Measurements from ENCODE around the gene NOS1AP.

NOS1AP gene

DNA sequence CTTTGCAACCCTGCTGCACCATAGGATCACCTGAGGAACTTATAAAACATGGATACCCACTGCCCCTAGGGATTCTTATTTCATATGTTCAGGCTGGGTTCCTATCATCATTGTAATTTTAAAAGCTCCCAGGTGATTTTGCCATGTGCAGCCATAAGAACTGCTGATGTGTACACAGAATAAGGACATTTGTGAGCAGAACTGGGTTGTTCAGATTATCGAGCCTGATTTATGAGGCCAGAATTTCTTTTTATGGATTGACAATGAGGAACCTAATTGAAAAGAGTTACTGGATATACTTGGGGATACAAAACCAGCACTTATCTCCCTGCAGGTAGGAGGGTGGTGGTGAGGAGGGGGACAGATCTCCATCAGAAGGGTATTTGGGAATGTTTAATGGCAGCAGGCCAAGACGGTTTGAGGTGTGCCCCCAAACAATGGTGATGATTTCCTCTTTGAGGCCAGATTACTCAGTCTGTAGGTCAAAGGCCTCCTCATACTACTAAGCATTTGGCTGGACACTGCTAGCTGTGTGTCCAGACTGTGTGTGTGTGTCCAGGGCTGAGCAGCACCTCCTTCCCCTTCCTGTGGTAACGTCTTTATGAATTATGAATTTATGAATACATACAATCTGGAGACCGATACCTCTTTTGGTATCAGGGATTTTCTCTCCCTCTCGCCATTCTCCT, 18.9 kb downstream of the NOS1AP start:
- no peak for DNase-seq (ENCODE audit: low spot score)

DNA sequence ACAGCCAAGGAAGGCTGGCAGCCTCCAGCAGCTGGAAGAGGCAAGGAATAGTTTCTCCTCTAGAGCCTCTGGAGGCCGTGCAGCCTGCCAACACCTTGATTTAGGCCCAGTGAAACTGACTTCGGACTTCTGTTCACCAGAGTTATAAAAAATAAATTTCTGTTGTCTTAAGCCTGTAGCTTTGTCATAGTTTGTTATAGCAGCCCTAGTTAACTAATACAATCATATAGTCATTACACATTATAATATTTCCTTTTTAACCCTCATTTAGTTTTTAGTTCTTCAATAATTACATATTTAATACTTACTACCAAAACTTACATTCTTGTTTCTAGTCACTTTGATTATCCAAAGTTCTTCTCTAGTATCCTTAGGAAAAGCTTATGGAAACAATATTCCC, 20.3 kb downstream of the NOS1AP start:
- FAIRE-seq = no peak
- DNase-seq (ENCODE audit: low spot score) = no peak

More for the DNA sequence above, 18.9 kb downstream of the NOS1AP start:
- FAIRE-seq = no peak

DNA sequence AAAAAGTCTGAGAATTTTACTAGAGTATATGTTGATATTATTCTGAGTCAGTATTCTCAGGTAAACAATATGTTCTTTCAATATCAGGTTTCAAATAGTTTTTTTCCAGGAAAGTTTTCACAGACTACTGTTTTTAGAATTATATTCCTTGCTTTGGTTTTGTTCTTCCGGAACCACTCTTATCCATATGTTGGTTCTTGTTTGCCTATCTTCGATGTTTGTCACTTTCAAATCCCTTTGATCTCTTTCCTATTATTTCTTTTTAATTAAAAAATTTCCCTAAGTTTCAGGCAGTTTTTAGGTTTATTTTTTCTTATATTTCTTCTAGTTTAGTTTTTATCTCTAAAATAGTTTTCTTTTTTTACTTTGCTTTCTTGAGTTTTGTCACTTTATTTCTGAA, 20.9 kb downstream of the NOS1AP start:
- FAIRE-seq = no peak
- no peak for DNase-seq (ENCODE audit: low spot score)

DNA sequence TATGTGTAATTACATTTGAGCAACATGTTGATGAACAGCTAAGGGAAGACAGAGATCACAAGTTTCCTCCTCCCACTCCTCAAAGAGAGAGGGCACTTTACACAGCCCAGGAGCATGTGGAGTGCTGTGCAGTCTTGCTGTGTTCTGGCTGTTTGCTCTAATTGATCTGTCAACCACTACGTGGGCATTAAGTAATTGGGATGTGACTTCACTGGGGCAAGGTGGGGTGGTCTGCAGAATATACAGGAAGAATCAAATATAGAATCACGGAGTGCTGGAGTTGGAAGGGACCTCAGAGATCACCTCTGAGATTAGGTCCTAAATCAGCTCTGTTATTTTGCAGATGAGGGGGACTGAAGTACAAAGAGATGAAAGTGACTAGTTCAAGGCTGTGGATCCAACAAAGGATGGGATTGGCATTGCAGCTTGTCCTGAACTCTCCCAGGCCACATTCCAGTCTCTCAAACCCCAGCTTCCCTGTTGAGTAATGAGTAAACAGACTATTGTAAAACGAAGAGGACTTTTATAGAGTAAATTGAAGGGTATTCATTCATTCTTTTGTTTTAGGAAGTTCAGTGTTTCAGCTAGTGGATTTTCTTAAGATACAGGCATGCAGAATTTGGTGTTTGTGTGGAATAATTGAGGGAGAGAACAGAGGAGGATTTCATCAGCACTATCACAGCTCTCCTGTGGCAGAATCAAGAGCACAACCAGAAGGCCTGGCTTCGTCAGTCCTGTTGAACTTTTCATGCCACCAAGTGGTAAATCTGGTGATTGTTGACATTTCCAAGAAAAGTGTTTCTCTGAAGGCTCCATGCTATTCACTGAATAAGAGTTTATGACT, 22.4 kb downstream of the NOS1AP start:
- no peak for DNase-seq (ENCODE audit: low spot score)
- no peak for FAIRE-seq

DNA sequence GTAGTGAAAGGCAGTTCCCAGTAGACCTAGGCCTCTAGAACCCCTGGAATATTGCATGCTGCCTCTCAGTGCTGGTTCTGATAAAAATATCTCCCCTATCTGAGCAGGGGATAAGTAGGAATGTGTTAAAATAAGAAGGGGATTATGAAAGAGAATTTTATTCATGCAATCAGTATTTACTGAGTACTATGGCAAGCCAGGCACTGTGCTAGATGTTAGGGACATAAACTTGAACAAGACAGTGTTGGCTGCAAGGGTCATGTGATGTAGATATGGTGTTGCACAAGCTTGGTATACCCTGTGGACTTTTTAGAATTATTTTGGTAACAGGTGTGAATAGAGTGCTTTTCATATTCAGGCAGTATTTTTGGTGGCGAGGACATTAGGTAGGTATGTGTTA, 23.6 kb downstream of the NOS1AP start:
- FAIRE-seq (no peak), DNase-seq (ENCODE audit: low spot score) (no peak)

DNA sequence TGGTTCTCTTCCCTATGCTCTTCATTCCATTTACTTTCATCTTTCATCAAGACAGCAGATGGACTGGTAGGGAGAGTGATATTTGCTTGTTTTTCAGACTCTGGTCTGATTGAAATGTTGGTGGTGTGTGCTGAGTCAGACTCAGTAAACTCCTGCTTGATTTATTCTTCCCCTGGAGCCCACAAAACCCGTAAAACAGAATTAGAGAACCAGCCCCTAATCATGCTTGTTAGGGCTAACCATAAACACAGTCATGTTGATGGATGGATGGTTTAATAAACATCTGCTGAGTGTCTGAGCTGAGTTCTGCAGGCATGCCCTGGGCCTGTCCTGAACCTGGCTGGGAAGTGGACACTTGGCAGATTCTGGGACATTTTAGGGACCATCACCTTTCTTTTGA, 24.8 kb downstream of the NOS1AP start:
- no peak for FAIRE-seq

DNA sequence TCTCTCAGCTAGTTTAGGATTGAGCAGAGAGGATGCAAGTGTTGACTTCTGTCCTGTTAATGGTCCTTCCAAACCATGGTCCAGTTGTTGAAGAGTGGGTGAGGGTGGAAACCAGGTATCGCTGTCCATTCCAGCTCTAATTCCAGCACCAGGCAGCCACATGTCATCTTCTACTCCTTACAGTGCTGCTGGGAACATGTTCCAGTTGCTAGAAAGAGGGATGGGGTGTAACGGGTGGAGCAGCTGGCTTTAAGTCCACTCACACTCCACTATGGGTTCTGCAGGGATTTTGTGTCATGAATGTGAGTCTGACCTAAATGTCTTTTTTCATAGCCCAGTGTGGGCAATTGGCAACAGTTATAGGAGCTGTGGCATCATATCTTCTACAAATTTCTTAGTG, 25.2 kb downstream of the NOS1AP start:
- FAIRE-seq (no peak), DNase-seq (ENCODE audit: low spot score) (no peak)

More for the DNA sequence above, 24.8 kb downstream of the NOS1AP start:
- DNase-seq (ENCODE audit: low spot score) = no peak

DNA sequence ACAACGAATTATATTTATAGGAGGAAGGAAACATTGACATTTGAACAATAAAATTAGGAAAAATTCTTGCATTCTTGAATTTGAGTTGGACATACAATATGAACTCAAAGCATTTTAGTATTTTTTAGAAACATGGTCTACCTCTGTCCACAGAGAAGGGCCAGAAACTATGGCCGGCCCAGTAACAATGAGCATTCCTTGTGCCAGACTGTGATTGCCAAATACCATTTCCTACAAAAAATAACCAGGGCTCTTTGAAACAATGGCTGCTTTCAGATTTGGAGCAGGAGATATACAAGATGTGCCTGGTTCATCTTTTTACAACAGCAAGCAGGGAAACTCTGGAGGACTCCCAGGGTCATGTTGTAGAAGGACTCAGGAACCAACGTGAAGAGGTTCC, 38.4 kb downstream of the NOS1AP start:
- DNase-seq (ENCODE audit: low spot score) (no peak), FAIRE-seq (no peak)

DNA sequence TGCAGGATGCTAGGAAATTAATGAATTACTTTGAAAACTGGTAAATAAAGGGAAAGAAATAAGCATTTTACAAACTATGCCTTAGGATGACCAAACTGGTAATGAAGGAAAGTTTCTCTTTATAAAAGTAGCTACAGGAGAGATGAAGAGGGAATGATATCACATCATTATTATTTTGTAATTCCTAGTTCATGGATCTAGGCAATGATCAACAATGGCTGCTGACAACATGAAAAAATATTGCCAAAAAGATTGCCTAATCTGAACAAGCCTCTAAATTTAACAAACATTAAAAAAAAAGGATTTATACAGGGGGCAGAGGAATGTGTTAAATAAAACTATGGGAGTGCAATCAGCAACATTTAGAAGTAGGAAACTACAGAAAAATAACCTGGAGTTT, 38.9 kb downstream of the NOS1AP start:
- no peak for FAIRE-seq
- no peak for DNase-seq (ENCODE audit: low spot score)

DNA sequence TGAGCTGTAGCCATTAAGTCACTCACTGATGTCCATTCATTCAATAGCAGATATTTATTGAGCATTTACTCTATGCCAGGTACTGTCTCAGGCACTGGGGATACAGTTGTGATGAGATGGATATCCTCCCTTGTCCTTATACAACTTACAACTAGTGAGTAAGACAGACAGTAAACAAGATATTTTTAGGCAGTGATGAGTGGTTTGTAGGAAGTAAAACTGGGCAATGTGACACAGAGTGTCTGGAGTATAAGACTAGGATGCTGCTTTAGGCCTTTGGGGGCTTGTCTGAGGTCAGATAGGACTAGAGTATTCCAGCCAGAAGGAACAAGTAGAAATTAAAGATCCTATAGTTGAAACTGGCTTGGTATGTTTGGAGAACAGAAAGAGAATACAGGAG, 41.4 kb downstream of the NOS1AP start:
- FAIRE-seq = no peak
- no peak for DNase-seq (ENCODE audit: low spot score)

DNA sequence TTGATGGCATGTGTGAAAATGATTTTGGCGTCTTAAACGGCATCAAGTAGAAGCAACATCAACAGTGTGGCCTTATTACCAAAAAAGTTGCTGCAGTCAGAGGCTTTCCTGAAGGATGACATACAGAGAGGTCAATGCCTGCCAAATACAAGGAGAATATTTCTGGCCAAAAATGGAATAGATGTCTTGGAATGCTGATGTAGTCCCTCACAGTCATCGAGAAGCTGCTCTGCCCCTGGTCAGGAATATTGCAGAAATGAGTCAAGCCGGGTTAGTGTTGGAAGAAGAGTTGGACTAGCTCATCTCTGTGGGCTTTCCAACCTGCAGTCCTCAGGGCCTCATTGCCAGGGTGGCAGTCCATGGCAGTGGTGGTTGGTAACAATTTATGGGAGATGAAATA, 42.1 kb downstream of the NOS1AP start:
- no peak for DNase-seq (ENCODE audit: low spot score)
- FAIRE-seq = no peak

DNA sequence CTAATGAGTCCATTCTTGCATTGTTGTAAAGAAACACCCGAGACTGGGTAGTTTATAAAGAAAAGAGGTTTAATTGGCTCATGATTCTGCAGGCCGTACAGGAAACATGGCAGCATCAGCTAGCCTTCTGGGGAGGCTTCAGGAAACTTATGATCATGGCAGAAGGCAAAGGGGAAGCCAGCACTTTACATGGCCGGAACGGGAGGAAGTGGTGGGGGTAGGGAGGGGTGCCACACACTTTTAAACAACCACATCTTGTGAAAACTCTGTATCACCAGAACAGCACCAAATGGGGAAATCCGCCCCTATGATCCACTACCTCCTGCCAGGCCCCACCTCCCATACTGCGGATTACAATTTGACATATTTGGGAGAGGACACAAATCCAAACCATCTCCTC, 43.9 kb downstream of the NOS1AP start:
- DNase-seq (ENCODE audit: low spot score) = no peak
- FAIRE-seq = no peak

DNA sequence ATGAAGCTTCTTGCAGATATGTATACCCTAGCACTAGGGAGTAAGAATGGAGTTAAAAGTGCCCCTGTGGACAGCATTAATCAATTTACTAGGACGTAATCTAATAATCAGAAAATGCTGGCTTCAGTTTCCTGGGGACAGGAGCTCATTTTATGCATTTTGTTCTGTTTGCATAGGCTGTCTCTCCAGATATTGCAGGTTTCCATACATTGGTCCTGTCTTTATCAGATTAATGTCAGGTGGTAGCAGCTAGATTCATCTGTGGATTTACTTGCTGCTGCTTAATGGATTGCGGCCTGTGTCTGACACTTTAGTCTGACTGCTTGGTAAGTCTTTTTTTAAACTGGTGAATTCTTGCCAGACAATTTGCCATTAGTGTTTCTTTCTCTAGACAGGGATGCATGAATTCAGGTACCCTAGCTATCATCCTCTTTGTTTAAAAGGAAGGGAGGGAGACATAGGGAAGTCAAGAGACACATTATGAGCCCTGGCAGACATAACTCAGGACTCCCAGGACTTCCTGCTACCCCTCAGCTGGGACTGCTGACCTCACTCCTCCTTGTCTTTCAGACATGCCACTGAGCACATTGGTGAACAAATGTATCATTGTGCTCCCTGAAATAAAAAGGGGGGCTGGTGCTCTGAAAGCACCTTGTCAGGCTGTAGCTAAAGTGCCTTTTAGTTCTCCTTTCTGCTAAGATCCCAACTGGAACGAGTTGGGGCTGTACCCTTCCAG, 47.7 kb downstream of the NOS1AP start:
- DNase-seq (ENCODE audit: low spot score) (no peak), FAIRE-seq (no peak)

DNA sequence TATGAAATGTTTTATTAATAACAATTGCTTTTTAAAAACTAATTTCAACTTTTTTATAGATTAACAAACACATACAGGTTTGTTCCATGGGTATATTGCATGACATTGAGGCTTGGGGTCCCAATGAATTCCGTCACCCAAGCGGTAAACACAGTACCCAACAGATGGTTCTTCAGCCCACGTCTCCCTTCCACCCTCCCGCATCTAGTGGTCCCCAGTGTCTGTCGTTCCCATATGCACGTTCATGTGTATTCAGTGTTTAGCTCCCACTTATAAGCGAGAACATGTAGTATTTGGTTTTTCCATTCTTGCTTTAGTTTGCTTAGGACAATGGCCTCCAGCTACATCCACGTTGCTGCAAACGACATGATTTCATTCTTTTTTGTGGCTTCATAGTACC, 48.6 kb downstream of the NOS1AP start:
- DNase-seq (ENCODE audit: low spot score) = no peak
- no peak for FAIRE-seq

DNA sequence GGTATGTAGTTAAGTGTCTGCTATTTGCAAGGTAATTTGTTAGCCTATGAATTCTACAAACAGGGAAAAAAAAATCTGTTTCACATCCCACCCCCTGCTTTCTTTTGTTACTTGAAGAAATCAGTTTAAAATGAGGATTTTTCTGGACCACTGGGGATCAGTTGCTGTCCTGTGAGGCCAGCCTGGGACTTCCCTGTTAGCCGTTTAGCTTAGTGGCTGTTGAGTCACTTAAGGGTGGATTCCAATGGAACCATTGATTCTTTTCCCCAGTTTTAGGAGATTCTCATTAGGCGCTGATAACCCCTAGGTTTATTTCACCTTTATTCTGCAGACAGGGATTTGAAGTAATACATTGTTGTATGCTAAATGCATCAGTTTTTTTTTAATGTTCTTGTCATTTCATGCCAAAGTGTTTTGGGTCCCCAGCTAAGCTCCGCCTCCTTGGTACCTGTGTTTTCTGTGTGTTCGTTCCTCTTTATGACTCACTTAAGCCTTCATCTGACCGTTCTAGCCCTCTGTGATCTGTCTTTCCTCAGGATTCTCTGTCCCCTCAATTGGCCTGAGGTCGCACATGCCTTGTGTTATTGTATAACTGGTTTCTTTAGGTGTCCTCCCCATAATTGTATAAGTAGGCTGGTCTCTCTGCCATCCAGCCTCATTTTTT, 59.3 kb downstream of the NOS1AP start:
- DNase-seq (ENCODE audit: low spot score) = no peak
- FAIRE-seq = no peak

DNA sequence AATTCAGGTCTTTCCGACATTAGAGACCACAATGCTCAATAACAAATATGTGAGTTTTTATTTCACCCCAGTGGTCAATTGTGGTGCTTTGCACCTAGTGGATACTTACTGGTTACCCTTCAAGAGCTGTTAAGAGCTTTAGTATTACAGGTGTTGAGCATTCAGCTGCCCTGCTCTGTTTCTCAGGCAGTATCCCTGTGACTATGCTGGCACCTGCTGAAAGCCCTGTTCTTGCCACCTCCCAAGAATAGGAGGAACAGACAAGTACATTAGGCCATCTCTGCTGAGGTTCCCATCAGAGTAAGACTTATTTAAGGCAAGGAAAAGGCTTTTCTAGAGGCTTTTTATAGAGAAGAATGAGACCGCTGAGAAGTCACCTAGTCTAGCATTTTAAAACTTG, 60.8 kb downstream of the NOS1AP start:
- no peak for DNase-seq (ENCODE audit: low spot score)
- no peak for FAIRE-seq

DNA sequence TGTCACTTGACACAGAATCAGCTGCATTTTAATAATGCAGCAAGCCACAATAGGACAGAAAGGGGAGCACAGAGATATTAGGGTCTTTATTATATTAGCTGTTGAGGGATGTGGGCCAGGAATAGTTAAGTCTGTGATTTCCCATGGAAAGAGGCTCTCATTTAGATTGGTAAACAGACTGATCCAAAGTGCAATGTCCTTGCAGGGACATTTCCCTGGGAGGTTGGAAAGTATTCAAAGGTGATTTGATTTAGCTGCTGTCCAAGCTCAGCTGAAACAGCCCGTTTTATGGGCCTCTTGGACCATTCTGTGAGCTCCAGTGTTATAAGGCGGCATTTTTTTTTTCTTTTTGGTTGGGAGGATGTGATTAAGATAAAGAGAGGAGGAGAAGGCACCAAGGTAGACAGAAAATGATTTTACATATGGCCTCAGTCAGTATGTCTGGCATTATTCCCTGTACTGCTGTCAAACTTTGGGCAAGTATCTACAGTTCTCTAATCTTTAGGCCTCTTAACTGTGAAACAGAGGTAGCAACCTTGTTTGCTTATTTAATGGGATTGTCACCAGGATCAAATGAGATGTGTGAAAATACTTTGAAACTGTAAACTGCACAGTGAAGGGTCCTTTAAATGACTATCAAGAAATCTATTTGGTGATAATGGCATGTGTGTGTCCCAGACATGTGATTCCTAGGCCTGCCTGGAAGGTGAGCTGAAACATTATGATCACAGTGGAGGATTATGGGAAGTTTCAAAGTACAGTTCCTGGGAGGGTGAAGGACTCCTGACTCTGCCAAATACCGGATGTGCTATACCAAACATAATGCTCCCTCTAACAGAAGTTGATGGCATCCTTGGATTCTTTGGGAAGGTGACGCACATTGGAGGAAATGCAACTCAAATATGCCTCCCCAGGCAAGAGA, 62.2 kb downstream of the NOS1AP start:
- FAIRE-seq (no peak), DNase-seq (ENCODE audit: low spot score) (no peak)

DNA sequence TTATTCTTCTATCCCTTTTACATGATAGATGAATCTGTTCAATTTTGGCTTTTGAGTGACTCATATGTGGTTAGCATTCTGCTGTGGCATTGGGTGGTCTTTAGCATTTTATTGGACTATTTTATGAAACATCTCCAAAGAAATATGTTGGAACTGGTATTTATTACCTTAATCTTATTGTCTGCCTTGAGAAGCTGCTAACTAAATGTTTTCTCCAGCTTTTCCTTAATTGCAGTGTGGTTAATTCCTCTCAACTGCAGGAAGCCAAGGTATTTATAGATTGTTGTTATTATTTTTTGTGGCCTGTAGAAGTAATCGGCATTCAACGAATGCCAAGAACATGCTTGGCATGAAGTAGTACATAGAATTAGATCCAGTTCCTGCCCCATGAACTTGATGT, 64.1 kb downstream of the NOS1AP start:
- FAIRE-seq (no peak), DNase-seq (ENCODE audit: low spot score) (no peak)

DNA sequence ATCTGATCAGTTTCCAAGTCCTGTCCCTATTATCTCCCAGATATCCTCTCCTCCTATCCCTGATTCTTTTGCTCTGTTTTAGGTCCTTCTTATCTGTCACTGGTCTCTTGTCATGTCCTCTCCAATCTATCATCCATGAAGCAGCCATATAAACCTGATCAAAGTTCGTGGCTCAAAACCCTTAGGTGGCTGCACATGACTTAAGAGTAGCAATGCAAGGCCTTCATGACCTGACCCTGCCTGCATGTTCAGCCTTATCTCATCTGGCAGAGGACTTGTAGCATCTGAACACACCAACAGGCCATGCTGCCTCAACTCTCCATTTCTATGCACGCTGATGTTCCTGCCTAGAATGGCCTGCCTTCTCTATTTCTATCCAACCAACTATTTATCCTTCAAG, 65.2 kb downstream of the NOS1AP start:
- no peak for DNase-seq (ENCODE audit: low spot score)
- no peak for FAIRE-seq

DNA sequence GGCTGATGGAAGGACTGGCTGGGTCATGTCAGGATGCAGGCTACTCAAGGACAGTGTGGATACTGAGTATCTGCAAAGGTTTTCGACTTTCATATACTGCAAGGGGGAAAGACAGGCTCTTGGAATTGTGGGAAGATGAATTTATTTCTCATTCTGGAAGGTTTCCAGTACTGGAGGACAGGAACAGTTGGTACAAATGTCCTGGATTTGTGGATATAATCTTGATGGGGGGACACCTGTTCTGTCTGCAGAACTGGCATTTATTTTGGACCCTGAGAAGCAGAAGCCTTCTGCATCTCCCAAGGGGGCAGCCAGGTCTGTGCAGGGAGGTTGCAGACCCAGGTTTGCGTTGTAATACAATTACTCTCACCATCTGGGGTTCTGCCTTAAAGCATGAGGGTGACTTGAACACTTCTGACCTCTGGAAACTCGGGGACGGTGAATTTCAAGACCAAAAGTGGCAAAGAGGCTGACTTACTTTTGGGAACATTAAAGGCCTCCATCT, 65.8 kb downstream of the NOS1AP start:
- no peak for FAIRE-seq

DNA sequence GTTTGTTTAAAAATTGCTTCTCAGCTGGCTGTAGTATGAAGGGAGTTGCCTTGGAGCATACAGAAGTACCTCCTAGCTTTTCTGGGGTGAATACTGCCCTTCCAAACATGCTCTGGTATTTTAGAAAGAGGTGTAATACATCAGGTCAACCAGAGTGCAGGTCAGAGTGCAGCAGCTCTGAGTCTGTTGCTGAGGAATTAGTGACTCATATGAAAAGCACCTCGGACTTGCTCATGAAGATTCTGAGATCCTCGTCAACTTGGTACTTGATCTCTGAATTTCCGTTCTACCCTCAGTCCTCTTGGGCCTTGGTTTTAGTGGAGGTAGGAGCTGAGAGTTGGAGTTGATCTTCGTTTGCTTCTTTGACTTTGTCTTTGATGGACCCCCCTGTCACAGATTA, 67.3 kb downstream of the NOS1AP start:
- no peak for FAIRE-seq
- peak; percentile 82 for DNase-seq (ENCODE audit: low spot score)

More for the DNA sequence above, 65.8 kb downstream of the NOS1AP start:
- DNase-seq (ENCODE audit: low spot score) = no peak

Measured in urothelium cell line (cell line).